GM12801 (cell line): ENCODE data around the gene ANTXR1.

Source experiments
- CTCF ChIP-seq: IDR thresholded peaks from one replicate; pipeline ENCODE4 v1.5.1; 2011; ENCODE audit warnings: control low read depth; ENCODE audit not compliant: insufficient read length; ENCODE audit errors: extremely low read depth

The ANTXR1 gene

GRCh38 chr2:69141061-69141460 lies 128.1 kb downstream of the ANTXR1 start:
- TF ChIP-seq CTCF: no peak

- no peak for TF ChIP-seq CTCF
Measured at GRCh38 chr2:69143748-69144360, 130.9 kb downstream of the ANTXR1 start.

GRCh38 chr2:69145204-69145603 lies 132.2 kb downstream of the ANTXR1 start:
- TF ChIP-seq CTCF: no peak

GRCh38 chr2:69147841-69148533 lies 135.0 kb downstream of the ANTXR1 start:
- TF ChIP-seq CTCF: no peak

GRCh38 chr2:69149631-69150215 lies 136.7 kb downstream of the ANTXR1 start:
- TF ChIP-seq CTCF: no peak

- no peak for TF ChIP-seq CTCF
Measured at GRCh38 chr2:69151931-69152330, 139.0 kb downstream of the ANTXR1 start.

- no peak for TF ChIP-seq CTCF
Measured at GRCh38 chr2:69152847-69153583, 140.0 kb downstream of the ANTXR1 start.
